T-helper 9 cell (primary cell): ENCODE results near the gene ZAR1L.

Source experiments
- DNase-seq: peaks from one replicate; pipeline ENCODE4 v3.0.0-alpha.2; 2020

ZAR1L gene

DNA sequence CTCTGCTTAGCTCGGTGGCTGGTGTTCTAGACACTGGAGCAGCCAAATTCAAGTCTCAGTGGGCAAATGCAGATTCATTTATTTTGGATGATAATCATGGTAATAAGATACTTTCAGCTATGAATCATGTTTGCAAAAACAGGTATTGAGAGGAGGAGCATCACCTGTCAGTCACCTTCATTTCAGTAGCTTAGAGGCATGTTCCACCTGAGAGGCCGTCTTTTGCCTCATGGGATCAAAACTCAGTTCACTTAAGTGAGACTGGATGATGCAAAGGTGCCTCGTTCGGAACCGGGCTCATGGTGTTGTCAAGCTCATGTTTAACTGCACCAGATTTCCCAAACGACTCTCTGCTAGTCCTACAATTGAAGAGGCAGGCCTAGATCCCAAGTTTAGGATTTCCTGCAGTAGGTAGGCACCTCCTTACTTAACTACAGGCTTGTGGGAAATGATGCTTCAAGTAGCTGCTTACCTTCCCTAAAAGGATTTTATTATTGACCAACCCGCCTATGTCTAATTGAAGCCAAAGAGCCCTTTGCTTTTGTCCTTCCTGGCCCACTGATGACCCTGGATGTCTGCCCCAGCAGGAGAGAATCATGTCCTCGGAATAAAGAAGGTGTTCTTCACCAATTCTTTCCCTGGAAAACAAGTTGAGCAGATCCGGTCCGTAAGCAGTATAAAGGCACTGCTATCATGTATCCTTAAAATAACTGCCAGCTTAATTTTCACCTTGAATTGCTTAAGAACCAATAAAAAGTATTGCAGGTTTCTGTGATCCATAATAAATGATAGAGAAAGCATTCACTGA lies 60.0 kb downstream of the ZAR1L start:
- DNase-seq, result no peak

GRCh38 chr13:32254416-32254815 lies 60.7 kb downstream of the ZAR1L start:
- no peak for DNase-seq

- no peak for DNase-seq
Measured at GRCh38 chr13:32253911-32254399, 61.2 kb downstream of the ZAR1L start.
